GM12891 (cell line): ENCODE measurements around the gene ARMH1.

Source experiments
- POLR2A ChIP-seq: IDR thresholded peaks from 2 replicates; pipeline ENCODE4 v1.6.1; 2011; ENCODE audit warnings: low read depth, low read length, control low read depth
- POU2F2 ChIP-seq: IDR thresholded peaks from 2 replicates; pipeline ENCODE4 v1.6.1; 2011; ENCODE audit warnings: low read depth, mild to moderate bottlenecking, control low read depth, low read length, moderate library complexity
- SPI1 ChIP-seq: IDR thresholded peaks from 2 replicates; pipeline ENCODE4 v1.6.1; 2011; ENCODE audit warnings: low read depth, low read length, control low read depth

DNA sequence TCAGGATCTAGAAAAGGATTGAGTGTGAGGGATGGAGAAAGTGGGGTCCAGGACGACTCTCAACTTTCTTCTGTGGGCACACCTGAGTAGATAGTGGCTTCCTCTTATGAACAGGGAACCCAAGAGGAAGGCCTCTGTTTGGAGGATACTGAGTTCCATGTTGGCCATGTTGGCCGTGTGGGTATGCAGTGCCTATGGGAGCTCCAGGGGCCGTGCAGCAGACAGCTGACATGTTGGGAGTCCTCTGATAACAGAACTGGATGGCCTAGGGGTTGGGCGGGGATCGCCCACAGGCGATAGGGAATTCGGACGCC, 43.2 kb upstream of the ARMH1 start:
- no peak for TF ChIP-seq POU2F2
- TF ChIP-seq SPI1: no peak
- TF ChIP-seq POLR2A: no peak
